HG03175 (cell line): ENCODE results near the gene WFDC1.

Source experiments
- ATAC-seq: cut with Tn5 transposase; IDR thresholded peaks from one replicate; pipeline ENCODE4 v1.9.1; 2021; ENCODE audit warnings: mild to moderate bottlenecking, moderate library complexity; ENCODE audit not compliant: unreplicated experiment

WFDC1 gene, protein sequence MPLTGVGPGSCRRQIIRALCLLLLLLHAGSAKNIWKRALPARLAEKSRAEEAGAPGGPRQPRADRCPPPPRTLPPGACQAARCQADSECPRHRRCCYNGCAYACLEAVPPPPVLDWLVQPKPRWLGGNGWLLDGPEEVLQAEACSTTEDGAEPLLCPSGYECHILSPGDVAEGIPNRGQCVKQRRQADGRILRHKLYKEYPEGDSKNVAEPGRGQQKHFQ

DNA sequence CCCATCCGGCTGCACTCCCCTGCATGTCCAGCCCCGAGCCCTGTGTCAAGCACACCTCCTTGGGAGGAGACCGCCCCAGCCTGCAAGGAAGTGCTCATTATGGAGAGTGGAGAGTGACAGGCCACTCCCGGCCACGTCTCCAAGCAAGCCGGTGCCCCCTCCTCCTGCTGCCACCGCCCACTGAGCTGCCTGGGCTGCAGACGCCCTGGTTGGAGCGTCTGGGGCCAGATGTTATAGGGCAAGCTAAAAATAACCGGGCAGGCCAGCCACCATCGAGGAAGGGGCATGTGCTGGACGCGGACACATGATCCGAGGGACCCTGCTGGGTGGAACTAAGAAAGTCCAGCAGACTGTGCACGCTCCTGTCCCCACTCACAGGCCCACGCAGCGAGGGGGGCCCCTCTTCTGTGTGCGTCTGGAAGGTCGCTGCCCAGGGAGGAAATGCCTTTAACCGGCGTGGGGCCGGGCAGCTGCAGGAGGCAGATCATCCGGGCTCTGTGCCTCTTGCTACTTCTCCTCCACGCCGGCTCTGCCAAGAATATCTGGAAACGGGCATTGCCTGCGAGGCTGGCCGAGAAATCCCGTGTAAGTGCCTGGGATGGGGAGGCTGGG, at the start of gene WFDC1:
WFDC1 (plus strand) TSS at position 348 of the 612 bp plus-strand sequence; CDS start at position 442, 94 bp downstream.
- no peak for ATAC-seq

GRCh38 chr16:84245956-84246678, 48.6 kb upstream of the WFDC1 start:
- no peak for ATAC-seq

GRCh38 chr16:84246679-84247077, 48.0 kb upstream of the WFDC1 start:
- ATAC-seq, result no peak

- no peak for ATAC-seq
Measured at GRCh38 chr16:84247331-84247730, 47.3 kb upstream of the WFDC1 start.

DNA sequence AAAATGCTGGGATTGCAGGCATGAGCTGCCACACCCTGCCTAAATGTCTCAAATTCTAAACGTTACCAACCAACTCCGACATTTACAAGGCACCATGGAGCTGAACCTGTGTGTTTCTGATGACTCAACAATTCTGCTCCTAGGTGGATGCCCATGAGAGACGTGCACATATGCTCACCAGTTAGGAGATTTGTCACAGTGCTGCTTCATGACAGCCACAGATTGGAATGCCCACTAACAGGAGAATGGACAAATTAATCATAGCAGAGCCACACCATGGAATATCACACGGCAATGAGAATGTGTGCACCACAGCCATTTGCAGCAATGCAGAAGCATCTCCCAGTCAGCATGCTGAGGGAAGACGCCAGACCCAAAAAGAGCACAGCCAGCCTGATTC, 46.8 kb upstream of the WFDC1 start:
- no peak for ATAC-seq

- ATAC-seq, result no peak
Measured at GRCh38 chr16:84252184-84252583, 42.5 kb upstream of the WFDC1 start.

GRCh38 chr16:84253173-84253572, 41.5 kb upstream of the WFDC1 start:
- no peak for ATAC-seq

DNA sequence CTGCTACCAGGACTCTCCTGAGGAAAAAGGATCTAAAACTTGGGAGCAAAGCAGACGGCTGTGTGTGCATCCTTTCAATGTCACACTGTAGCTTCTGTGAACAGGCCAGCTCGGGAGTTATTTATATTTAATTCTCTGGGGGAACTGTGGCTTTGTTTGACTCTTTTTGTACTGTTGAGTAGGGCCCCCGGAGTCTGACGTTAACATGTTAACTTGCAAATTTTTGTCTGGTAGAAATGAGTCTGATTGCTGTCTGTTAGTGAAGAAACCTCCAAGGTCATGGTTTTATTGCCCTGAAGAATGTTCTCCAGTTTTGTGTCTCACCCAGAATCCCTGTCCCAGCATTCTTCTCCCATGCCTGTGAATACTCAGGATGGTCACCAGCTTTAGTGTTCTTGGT, 40.6 kb upstream of the WFDC1 start:
- ATAC-seq, result no peak

DNA sequence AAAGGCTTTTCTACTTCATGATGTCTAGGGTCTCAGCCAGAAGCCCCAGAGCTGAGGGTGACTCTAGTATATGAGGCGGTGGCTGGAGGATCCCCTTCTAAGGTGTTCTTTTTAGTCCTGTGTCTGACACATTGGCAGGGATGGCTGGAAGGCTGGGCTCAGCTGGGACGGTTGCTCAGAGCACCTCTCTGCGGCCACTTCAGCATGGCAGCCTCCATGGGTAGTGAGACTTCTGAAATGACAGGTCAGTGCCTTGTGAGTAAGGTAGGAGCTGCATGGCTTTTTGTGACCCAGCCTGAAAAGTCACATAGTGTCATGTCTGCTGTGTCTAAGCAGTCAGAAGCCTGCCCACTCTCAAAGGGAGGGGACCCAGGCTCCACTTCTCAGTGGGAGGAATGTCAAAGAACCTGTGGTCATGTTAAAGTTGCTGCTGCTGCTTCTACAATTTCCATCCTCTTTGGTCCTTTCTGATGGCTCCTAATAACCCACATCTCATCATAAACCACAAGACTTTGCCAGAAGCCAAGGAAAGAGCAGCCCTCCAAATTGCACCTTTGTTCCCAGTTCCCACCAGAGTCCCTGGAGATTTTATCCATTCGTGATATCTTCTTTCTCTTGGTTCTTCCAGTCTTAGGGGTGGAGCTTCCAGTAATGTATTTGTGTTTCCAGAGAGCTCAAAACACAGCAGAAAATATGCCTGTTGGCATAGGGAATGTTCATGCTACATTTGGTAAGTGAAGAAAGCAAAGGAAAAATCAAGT, 39.4 kb upstream of the WFDC1 start:
- no peak for ATAC-seq

DNA sequence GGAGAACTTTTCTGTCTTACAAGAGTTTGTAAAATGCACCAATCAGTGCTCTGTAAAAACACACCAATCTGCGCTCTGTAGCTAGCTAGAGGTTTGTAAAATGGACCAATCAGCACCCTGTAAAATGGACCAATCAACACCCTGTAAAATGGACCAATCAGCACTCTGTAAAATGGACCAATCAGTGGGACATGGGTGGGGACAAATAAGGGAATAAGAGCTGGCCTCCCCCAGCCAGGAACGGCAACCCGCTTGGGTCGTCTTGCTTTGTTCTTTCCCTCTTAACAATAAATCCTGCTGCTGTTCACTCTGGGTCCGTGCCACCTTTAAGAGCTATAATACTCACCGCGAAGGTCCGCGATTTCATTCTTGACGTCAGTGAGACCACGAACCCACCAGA, 36.4 kb upstream of the WFDC1 start:
- ATAC-seq, result no peak

GRCh38 chr16:84259691-84260090, 35.0 kb upstream of the WFDC1 start:
- ATAC-seq, result no peak

- no peak for ATAC-seq
Measured at GRCh38 chr16:84260766-84261554, 33.7 kb upstream of the WFDC1 start.

DNA sequence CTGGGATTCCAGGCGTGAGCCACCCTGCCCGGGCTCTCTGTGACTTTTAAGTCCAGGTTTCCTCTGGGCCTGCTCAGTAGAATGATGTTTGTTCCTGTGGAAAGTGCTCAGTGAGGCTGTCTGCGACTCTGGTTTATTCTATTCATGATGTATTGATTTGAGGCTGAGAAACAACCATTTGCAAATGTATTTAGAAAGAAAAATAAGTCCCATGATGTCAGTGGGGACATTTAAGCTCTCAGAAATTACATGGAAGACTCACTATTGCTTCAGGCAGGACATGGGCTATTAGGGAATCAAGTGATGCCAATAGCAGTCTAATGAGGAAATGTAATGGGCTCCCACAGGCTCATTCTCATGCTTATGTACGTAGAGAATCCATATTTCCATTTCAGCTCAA, 32.6 kb upstream of the WFDC1 start:
- no peak for ATAC-seq

DNA sequence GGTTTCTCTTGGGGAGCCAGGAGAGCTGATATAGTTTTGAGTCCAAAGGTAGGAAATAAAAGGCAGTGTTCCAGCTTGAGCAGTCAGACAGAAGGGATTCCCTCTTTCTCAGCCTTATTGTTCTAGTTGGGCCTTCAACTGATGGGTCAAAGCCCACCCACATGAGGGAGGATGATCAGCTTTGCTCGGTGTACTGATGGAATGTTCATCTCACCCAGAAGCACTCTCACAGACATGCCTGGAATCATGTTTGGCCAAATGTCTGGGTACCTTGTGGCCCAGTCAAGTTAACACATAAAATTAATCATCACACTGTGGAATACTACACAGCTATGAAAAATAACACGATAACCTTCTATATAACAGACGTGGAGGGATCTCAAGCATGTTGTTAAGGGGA, 31.7 kb upstream of the WFDC1 start:
- ATAC-seq, result no peak

DNA sequence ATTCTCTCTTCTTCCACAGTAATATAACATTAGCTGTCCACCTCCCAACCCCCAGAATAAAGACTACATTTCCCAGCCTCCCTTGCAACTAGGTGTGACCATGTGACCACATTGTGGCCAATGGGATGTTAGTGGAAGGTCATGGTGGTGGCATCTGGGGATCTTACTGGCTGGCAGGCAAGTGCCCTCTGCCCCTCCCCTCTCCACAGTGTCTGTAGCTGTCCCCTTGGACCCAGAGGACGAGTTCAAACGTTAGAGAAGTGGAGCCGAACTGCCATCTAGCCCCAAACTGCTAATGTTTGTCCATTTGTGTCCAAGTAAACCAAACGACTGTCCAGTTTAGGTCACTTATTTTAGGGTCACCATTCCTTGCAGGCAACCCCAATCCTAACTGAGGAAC, 28.2 kb upstream of the WFDC1 start:
- ATAC-seq, result peak; percentile 49

DNA sequence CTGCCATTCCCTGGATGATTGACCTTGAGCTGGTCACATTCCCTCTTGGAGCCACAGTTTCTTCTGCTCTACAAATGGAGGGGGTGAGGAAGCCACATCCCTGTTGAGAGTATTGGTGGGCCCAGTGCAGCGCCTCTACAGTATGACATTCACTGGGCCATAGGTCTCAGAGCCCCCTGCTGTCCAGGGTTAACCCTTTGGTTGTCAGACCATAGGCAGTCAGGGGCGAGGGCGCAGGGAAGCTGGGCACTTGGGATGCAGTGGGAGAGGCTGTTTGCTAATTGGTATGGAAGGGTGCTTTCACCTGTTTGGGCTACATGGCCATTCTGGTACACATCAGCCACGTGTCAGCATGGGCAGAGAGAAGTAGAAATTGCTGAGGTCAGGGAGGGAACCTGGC, 27.3 kb upstream of the WFDC1 start:
- ATAC-seq, result no peak

GRCh38 chr16:84268291-84269040, 26.2 kb upstream of the WFDC1 start:
- no peak for ATAC-seq

DNA sequence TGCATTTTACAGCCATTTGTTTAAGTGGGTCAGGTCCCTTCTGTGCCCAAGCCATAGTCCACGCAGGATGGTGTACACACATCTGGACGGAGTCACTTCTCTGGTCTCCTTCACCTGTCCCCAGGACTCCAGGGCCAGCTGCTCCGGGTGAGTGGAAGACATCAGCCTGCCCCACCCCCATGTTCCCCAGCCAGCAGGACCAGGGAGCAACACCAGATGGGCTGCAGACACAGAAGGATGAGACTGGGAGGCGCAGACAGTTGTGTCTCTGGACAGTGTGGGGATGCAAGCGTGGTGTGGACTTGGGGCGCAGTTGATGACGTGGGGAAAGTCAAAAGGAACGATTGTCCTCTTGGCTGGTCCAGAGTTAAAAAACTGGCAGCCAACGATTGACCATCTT, 24.6 kb upstream of the WFDC1 start:
- no peak for ATAC-seq

DNA sequence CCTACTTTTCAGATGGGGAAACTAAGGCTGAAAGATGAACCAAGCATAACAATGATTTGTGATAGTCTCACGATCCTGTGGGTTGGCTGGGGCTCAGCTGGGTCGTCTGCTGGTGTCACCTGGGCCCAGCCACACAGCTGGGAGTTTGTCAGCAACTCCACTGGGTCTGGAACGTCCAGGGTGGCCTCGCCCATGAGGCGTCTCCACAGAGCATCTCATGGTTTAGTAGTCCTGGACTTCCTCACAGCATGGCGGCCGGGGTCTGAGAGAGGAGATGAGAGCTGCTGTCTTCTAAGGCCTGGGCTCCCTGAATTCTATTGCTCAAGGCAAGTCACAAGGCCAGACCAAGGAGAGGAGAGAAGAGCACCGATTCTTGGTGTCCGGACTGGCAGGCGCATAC, 24.1 kb upstream of the WFDC1 start:
- no peak for ATAC-seq

- no peak for ATAC-seq
Measured at GRCh38 chr16:84271037-84271436, 23.6 kb upstream of the WFDC1 start.
